Heart left ventricle (tissue), 13 donors: ENCODE measurements around the gene BDKRB2.

Experiments
- POLR2A ChIP-seq, 2 donors: fragments of 450-650 bp; IDR thresholded peaks; one replicate each; pipeline ENCODE4 v1.6.1; 2017; ENCODE audit warnings: antibody characterized with exemption in 2 of 2, mild to moderate bottlenecking in 2 of 2, moderate library complexity in 2 of 2
- TF ChIP-seq, protein P1 (sequence below), 12 donors: fragments of 200-600 bp; sonication (generic) in 4 of 12; IDR thresholded peaks; one replicate each; pipeline versions ENCODE4 v1.5.0 to v1.8.0; 2018 to 2022; ENCODE audit warnings: antibody characterized with exemption in 12 of 12, mild to moderate bottlenecking in 5 of 12
- donor health status: ischemic (EF 13 %, LVEDD 7.1; RV severe dilation, severe dysfunction).
- donor health status: DM: no; HTN: yes; CAD: no.
- donor health status: DM: no; HTN: no; CAD: no.
- donor health status: ischemic (EF 25% LVEDD 6.9; RV normal size, moderate dysfunction).
- donor health status: ischemic (EF 25% LVEDD 5.7; RV mildly dilated, moderate dysfunction).
- donor health status: ischemic (EF 35%, LVEDD 5.7; RV mildly dilated, moderate dysfunction).
- donor health status: nonischemic (EF 11% LVEDD 7.7; RV severe dilation, severe dysfunction).
- donor health status: DM: yes; HTN: yes; CAD: no.
- donor health status: PGD.
- donor health status: ischemic (EF 29% LVEDD 5.4; RV normal size, mild dysfunction).
- donor health status: nonischemic (EF 23%, LVEDD 6.1; RV moderate dilation, normal function).

GRCh38 chr14:96189281-96189711 is 15.3 kb upstream of the BDKRB2 start:
- TF ChIP-seq, protein P1, sequence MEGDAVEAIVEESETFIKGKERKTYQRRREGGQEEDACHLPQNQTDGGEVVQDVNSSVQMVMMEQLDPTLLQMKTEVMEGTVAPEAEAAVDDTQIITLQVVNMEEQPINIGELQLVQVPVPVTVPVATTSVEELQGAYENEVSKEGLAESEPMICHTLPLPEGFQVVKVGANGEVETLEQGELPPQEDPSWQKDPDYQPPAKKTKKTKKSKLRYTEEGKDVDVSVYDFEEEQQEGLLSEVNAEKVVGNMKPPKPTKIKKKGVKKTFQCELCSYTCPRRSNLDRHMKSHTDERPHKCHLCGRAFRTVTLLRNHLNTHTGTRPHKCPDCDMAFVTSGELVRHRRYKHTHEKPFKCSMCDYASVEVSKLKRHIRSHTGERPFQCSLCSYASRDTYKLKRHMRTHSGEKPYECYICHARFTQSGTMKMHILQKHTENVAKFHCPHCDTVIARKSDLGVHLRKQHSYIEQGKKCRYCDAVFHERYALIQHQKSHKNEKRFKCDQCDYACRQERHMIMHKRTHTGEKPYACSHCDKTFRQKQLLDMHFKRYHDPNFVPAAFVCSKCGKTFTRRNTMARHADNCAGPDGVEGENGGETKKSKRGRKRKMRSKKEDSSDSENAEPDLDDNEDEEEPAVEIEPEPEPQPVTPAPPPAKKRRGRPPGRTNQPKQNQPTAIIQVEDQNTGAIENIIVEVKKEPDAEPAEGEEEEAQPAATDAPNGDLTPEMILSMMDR (IDR thresholded peaks at IDR 0.05), result no peak
- TF ChIP-seq POLR2A (IDR thresholded peaks at IDR 0.05), result no peak
